GM18502 (cell line): ENCODE results near the gene BEST3.
"Not testable (repeated sequence)": the region's sequence is repeated elsewhere in the genome, so short reads cannot be mapped to it uniquely, and the experiment has no call there.

Experiments
- ATAC-seq: cut with Tn5 transposase; IDR thresholded peaks from one replicate; pipeline ENCODE4 v1.9.1; 2021; ENCODE audit warnings: mild to moderate bottlenecking; ENCODE audit not compliant: unreplicated experiment, poor library complexity

BEST3 gene

GRCh38 chr12:69688471-69689427 lies 10.4 kb downstream of the BEST3 start:
- no peak for ATAC-seq

- ATAC-seq: no peak
Observed at GRCh38 chr12:69688021-69688420, 11.1 kb downstream of the BEST3 start.

GRCh38 chr12:69687390-69687789 lies 11.7 kb downstream of the BEST3 start:
- no peak for ATAC-seq

- ATAC-seq: no peak
Observed at GRCh38 chr12:69686731-69687130, 12.4 kb downstream of the BEST3 start.

GRCh38 chr12:69685810-69686209 lies 13.3 kb downstream of the BEST3 start:
- ATAC-seq: no peak

- no peak for ATAC-seq
Observed at GRCh38 chr12:69684466-69684865, 14.6 kb downstream of the BEST3 start.

GRCh38 chr12:69682110-69682755 lies 16.9 kb downstream of the BEST3 start:
- no peak for ATAC-seq

GRCh38 chr12:69679119-69679518 lies 20.0 kb downstream of the BEST3 start:
- no peak for ATAC-seq

GRCh38 chr12:69676257-69677012 lies 22.7 kb downstream of the BEST3 start:
- ATAC-seq: no peak

- no peak for ATAC-seq
Observed at GRCh38 chr12:69672195-69672594, 26.9 kb downstream of the BEST3 start.

GRCh38 chr12:69671597-69671996 lies 27.5 kb downstream of the BEST3 start:
- ATAC-seq: no peak

GRCh38 chr12:69666798-69667197 lies 32.3 kb downstream of the BEST3 start:
- ATAC-seq: no peak

- not testable (repeated sequence) for ATAC-seq
Observed at GRCh38 chr12:69664930-69665377, 34.1 kb downstream of the BEST3 start.

GRCh38 chr12:69663726-69664125 lies 35.4 kb downstream of the BEST3 start:
- ATAC-seq: no peak

GRCh38 chr12:69662764-69663163 lies 36.3 kb downstream of the BEST3 start:
- no peak for ATAC-seq

GRCh38 chr12:69661386-69661785 lies 37.7 kb downstream of the BEST3 start:
- no peak for ATAC-seq

GRCh38 chr12:69660164-69660863 lies 38.8 kb downstream of the BEST3 start:
- ATAC-seq: no peak

- no peak for ATAC-seq
Observed at GRCh38 chr12:69658203-69658602, 40.9 kb downstream of the BEST3 start.

GRCh38 chr12:69657376-69658137 lies 41.5 kb downstream of the BEST3 start:
- ATAC-seq: no peak
